Measurements from ENCODE around the gene FGR. TPM values are rescaled to one million over a fixed set of nuclear protein-coding genes. Genes with fewer than 3 reads are reported as not detected.

The FGR gene
- total RNA-seq, result under 0.01 and 0.19 TPM in 2 replicates

DNA sequence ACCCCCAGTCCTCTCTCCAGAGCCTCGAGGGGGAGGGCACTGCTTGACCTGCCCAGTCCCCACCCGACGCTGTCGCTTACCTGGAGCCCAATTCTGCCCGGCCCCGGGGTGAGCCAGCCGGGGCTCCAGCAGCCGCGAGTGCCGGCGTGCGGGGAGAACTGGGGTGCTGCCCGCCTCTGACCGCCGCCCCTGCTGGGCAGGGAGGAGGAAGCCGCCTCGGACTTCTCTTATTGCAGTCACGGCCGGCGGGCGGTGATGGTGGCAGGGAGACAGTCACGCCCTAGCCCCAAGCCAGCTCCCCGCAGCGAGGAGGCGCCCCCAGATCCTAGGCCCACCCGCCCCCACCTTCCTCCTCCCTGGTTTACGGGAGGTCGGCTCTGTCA is at the start of gene FGR:
TSS of gene FGR (minus strand) at position 201 of the 383 bp plus-strand sequence. CDS start 11,269 bp downstream, outside the sequence.

DNA sequence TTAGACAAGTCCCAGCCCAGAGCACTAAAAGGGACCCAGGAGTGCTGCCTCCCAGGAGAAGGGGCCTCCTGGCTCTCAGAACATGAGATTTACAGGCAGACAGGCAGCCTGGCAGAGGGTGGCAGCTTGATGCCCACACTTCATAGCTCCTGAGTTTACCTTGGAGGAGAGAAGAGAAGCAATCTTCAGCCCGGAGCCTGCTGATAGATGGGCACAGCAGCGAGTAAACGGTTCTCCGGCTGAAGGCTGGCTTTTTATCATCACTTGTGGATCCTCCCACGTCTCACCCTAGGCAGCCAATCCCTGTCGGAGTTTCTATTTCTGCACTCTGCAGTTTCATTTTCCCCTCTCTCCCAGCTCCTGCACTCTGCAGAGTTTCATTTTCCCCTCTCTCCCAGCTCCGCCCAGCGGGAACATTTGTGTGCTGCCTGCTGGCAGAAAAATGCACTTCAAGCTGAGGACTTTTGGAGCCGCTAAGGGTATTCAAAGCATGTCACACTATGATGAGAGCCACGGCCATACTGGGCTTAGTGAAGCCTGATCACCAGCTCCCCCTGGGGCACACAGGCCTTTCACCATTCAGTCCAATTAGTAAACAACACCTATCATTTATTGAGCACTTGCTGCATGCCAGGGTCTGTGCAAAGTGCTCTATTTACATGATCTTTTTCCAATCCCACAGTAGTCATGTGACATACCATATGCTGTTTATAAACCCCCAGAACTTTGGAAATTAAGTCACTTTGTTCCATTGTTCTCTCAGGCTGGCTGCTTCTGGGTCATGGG is 37.2 kb upstream of the FGR start, which contains the start of gene IFI6:
TSS of gene IFI6 (minus strand) at position 229 of the 786 bp plus-strand sequence. CDS start 2,878 bp downstream, outside the sequence.

DNA sequence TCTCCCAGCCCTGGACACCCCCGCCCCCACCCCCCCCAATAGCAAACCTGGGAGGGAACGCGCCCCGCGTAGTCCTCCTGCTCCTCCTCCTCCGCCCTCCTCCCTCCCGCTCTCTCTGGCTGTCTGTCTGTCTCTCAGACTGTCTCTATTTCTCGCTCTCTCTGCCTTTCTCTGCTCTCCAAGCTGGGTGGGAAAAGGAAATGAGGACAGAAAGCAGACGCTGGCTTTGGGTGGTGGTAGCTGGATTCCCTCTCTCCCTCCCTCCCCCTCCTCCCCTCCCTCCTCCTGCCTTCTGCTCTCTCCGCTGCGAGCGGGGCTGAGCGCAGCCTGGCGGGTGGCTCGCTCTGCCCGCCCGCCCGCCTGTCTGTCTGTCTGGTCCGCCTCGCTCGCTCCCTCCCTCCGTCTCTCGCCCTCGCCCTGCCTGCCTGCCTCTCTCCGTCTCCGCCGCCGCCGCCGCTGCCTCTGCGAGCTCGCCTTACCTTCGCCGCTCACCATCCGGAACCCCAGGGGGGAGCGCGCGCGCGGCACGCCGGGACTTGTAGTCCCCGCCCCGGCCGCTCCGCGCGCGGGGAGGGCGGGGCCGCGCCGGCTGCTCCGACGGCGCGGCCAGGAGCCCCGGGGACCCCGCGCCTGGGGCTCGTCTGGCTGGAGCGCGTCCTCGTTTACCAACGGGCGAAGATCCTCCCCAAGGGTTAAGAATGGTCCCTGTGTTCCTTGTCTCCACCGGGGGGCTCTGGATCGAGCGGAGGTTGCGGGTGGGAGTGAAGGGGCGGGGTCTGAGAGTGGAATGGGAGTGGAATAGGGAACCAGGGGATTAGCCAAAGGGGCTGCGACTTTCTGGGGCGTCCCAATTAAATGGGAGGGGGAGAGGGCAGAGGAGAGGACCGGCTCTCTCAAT is 31.1 kb downstream of the FGR start, which contains the start of gene AHDC1:
TSS of gene AHDC1 (minus strand) at position 464 of the 898 bp plus-strand sequence. CDS start 52,029 bp downstream, outside the sequence.

Other genes with a start within 250 kb of the FGR start
- gene GPR3, start 242.6 kb downstream of the FGR start, total RNA-seq, result 0.09 and 0.36 TPM in 2 replicates
- 24.7 and 36.5 TPM in 2 replicates for gene WASF2, start 145.0 kb downstream of the FGR start, total RNA-seq
- gene AHDC1, start 31.0 kb downstream of the FGR start, total RNA-seq, result 4.6 and 7.3 TPM in 2 replicates
- 31.2 and 34.2 TPM in 2 replicates for gene IFI6, start 37.0 kb upstream of the FGR start, total RNA-seq
- gene FAM76A, start 90.8 kb upstream of the FGR start, total RNA-seq, result 7.9 and 10.1 TPM in 2 replicates
- gene STX12, start 138.0 kb upstream of the FGR start, total RNA-seq, result 86.5 and 121 TPM in 2 replicates
- 41.4 and 44.9 TPM in 2 replicates for gene PPP1R8, start 195.6 kb upstream of the FGR start, total RNA-seq
- 3.1 and 3.4 TPM in 2 replicates for gene THEMIS2, start 237.4 kb upstream of the FGR start, total RNA-seq